Transverse colon (tissue), 4 donors: ENCODE results near the gene RUNX1.

ENCODE experiments used
- CTCF ChIP-seq, 5 experiments: fragments of 200-600 bp in 3 of 5; fragments of 450-650 bp in 2 of 5; sonication (generic) in 3 of 5; IDR thresholded peaks; 1 replicate in 2 of 5; 2 replicates in 3 of 5; pipeline ENCODE4 v1.5.1; 2016 to 2017; ENCODE audit warnings: antibody characterized with exemption in 5 of 5, inconsistent platforms in 3 of 5, mild to moderate bottlenecking in 2 of 5, moderate library complexity in 1 of 5
- POLR2A ChIP-seq: fragments of 450-650 bp; IDR thresholded peaks from one replicate; pipeline ENCODE4 v1.6.1; 2016; ENCODE audit warnings: antibody characterized with exemption, mild to moderate bottlenecking, moderate library complexity
- POLR2AphosphoS5 ChIP-seq, 3 donors: sonication (generic); formaldehyde crosslinking; IDR thresholded peaks; one replicate each; pipeline ENCODE4 v1.6.1; 2016; ENCODE audit warnings: antibody characterized with exemption in 3 of 3

- TF ChIP-seq CTCF (IDR thresholded peaks at IDR 0.05) (no peak), POLR2A (no peak), POLR2AphosphoS5 (IDR thresholded peaks at IDR 0.05) (no peak)
These were observed 4.1 kb downstream of the RUNX1 start for GRCh38 chr21:35044770-35045541.
